ACHN (cell line): ENCODE measurements around the gene EREG.
A peak's percentile ranks its signal among the peaks of the same experiment; 100 is the strongest.
"Not testable (repeated sequence)": the region's sequence is repeated elsewhere in the genome, so short reads cannot be mapped to it uniquely, and the experiment has no call there.

Source experiments
- DNase-seq: peaks from one replicate; pipeline ENCODE4 v3.0.0-alpha.2; 2015
- in situ Hi-C: cut with HindIII; loops from 2 replicates; pipeline ENCODE4 v1.10.0; 2017; ENCODE audit warnings: low sequenced_read_pairs, low pct_ligation_motif_present, low pct_unique_long_range_greater_than_20kb

The EREG gene

GRCh38 chr4:74338792-74339333 is 26.1 kb upstream of the EREG start:
- in situ Hi-C loops: no loop called here
- no peak for DNase-seq

- DNase-seq: no peak
- in situ Hi-C loops: no loop called here
These were observed 25.4 kb upstream of the EREG start for GRCh38 chr4:74339501-74339900.

- DNase-seq, in situ Hi-C loops: not testable (repeated sequence)
These were observed 24.5 kb upstream of the EREG start for GRCh38 chr4:74340421-74340820.

- DNase-seq: no peak
- in situ Hi-C loops: no loop called here
These were observed 20.9 kb upstream of the EREG start for GRCh38 chr4:74344031-74344430.

GRCh38 chr4:74353858-74354257 is 11.1 kb upstream of the EREG start:
- in situ Hi-C loops: no loop called here
- no peak for DNase-seq

- in situ Hi-C loops: no loop called here
- DNase-seq: no peak
These were observed 7.0 kb upstream of the EREG start for GRCh38 chr4:74357965-74358364.

GRCh38 chr4:74361671-74362070 is 3.3 kb upstream of the EREG start:
- in situ Hi-C loops: no loop called here
- DNase-seq: no peak

GRCh38 chr4:74362347-74362746 is 2.6 kb upstream of the EREG start:
- DNase-seq: no peak
- in situ Hi-C loops: no loop called here

GRCh38 chr4:74364256-74364651 is 691 bp upstream of the EREG start:
- in situ Hi-C loops: no loop called here
- no peak for DNase-seq

GRCh38 chr4:74365761-74366160 is 816 bp downstream of the EREG start:
- in situ Hi-C loops: no loop called here

GRCh38 chr4:74366367-74366911 is 1.5 kb downstream of the EREG start:
- in situ Hi-C loops: no loop called here
- DNase-seq: no peak

More at GRCh38 chr4:74365761-74366160, 816 bp downstream of the EREG start:
- peak; percentile 43 for DNase-seq

- in situ Hi-C loops: no loop called here
- DNase-seq: no peak
These were observed 2.8 kb downstream of the EREG start for GRCh38 chr4:74367656-74368290.

- no peak for DNase-seq
- in situ Hi-C loops: no loop called here
These were observed 3.7 kb downstream of the EREG start for GRCh38 chr4:74368596-74368995.

GRCh38 chr4:74369855-74370254 is 4.9 kb downstream of the EREG start:
- in situ Hi-C loops: no loop called here

GRCh38 chr4:74370912-74371311 is 6.0 kb downstream of the EREG start:
- DNase-seq: peak; percentile 77
- in situ Hi-C loops: no loop called here

More at GRCh38 chr4:74369855-74370254, 4.9 kb downstream of the EREG start:
- DNase-seq: no peak

- no peak for DNase-seq
- in situ Hi-C loops: no loop called here
These were observed 9.2 kb downstream of the EREG start for GRCh38 chr4:74374128-74374527.

GRCh38 chr4:74374561-74375327 is 9.8 kb downstream of the EREG start:
- in situ Hi-C loops: loop anchor here (25.0 kb wide), 1 partner anchor 288 kb away; no protein-coding TSS in a partner anchor
- DNase-seq: peak; percentile 50

- no peak for DNase-seq
- in situ Hi-C loops: loop anchor here (25.0 kb wide), 1 partner anchor 286 kb away; no protein-coding TSS in a partner anchor
These were observed 11.0 kb downstream of the EREG start for GRCh38 chr4:74375824-74376426.

- peak; percentile 69 for DNase-seq
These were observed 12.0 kb downstream of the EREG start for GRCh38 chr4:74376888-74377483.

More at GRCh38 chr4:74376888-74377483, 12.0 kb downstream of the EREG start:
- in situ Hi-C loops: loop anchor here (25.0 kb wide), 1 partner anchor 285 kb away; no protein-coding TSS in a partner anchor
